Daoy (cell line): Measurements from ENCODE around the gene SRSF11. TPM values are rescaled to one million over a fixed set of nuclear protein-coding genes. Genes with fewer than 3 reads are reported as not detected.

ENCODE experiments used
- DNase-seq: peaks from one replicate; pipeline ENCODE4 v3.0.0-alpha.2; 2015; ENCODE audit warnings: low read depth
- total RNA-seq: library from RNA; depleted of rRNA; stranded (reverse); fragments of >200 nt; shearing (Covaris generic); gene quantifications from 2 replicates; pipeline ENCODE4 v1.2.3, GENCODE V29; 2014

The SRSF11 gene
- total RNA-seq, 1 experiment from 2014 or later, result 100 TPM

DNA sequence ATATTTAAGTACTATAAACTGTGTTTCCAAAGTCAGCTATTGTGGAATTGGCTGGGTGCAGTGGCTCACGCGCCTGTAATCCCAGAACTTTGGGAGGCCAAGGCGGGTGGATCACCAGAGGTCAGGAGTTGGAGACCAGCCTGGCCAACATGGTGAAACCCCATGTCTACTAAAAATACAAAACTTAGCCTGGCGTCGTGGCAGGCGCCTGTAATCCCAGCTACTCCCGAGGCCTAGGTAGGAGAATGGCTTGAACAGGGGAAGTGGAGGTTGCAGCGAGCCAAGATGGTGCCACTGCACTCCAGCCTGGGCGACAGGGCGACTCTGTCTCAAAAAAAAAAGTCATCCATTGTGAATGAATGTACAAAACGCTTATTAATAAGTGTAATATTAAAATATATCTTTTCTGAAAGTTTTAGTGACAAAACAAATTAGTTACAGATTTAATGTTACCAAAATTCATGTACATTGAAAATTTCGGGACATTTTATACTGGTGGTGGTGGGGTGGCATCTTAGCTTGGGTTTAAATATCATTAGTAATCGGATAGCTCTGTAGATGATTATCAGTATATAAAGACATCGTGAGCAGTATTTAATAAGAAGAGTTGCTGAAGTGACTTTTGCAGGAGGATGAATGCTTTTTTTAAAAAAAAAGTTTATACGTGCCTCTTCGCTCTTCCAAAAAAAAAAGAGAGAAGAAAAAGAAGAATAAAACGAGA is 503 bp upstream of the SRSF11 start:
- no peak for DNase-seq

DNA sequence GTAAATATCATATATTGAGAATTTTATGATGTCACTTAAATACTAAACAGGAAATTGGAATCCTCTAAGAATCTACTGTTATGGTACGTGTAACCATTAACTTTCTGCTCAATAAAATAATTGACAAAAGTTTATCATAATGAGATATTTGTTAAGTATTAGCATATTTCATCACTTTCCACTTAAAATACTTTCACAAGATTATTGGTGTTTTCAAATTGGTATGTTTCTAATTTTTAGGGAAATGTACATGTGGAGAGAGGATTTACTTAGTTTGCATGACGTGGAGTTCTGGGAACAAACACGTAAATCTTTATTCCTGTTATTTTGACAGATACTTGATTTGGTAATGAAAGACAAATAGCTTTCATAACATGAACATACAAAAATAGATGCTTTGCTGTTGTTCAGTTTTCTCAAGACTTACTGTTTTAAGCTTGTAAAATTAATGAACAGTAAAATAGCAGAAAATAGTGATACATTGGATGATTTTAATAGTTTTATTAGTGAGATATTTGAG is 1.6 kb downstream of the SRSF11 start:
- DNase-seq, result no peak

- DNase-seq, result no peak
Measured at GRCh38 chr1:70224954-70225353, 3.8 kb downstream of the SRSF11 start.

DNA sequence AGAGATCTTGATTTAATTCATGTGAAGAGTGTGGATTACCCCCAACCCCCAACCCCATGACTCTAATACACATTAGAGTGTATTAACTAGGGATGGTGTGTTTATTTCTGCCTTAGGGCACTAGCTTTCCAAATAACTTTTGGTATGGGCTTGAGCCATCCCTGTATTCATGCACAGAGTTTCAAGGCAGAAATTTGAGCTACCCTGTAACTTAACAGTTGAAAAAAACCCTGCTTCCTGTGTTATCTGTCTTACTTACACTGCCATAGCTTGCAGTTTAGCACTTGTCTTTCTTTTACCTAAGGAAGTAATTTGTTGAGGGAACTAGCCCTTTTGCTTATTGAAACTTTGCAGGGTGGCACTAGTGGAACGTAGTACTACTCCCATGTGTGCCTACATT is 6.3 kb downstream of the SRSF11 start:
- DNase-seq, result no peak

- no peak for DNase-seq
Measured at GRCh38 chr1:70228670-70229069, 7.5 kb downstream of the SRSF11 start.

DNA sequence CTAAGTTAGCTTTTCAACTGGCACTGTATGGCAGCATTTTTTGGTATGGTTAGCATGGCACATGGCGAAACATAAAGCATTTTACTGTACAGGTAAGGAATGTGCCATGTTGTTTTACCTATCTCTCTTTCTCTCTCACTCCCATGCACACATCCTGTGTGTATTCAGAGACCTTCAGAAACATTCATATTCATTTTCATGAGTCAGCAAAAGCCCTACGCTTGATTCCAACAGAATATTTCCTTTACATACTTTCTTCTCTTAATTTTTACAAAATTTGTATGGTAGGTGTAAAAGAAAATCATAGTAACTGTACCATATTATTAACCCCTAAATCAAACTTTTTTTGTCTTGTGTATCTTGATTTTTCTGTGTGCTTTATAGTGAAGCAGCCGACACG is 10.3 kb downstream of the SRSF11 start:
- DNase-seq, result no peak

DNA sequence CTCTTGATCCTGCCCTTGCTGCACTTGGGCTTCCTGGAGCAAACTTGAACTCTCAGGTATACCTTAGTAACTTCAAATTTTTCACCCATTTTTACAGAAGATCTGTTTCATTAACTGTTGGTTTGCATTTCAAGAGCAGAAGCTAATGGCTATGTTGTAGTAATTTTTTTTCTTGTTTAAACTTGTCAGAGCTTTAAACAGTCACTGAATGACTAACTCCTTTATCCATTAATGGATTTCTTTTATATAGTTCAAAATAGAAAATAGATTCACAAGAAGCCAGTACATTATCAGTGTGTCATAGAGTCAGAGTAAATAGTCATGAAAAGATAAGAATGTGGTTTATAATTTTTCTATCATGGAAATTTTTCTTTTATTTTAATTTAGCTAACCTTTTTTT is 13.6 kb downstream of the SRSF11 start:
- no peak for DNase-seq

- DNase-seq, result no peak
Measured at GRCh38 chr1:70239940-70240339, 18.8 kb downstream of the SRSF11 start.

DNA sequence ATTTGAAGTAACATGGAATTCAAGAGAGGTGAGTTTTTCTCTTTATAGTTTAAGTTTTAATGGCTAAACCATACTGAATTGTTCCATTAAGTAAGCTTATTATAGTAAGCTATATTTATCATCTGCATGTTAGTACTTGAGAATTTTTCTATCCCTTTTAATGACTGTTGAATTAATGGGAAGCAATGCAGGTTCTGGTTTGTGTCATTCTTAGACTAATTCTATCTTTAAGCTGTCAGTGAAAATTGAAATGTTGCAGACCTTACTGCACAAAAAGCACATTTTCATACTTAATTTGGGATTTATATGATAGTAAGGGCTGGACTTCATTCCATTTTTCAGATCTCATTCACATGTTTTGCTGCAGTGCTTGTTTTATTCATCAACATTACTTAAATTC is 25.9 kb downstream of the SRSF11 start:
- no peak for DNase-seq

GRCh38 chr1:70247768-70248167 is 26.6 kb downstream of the SRSF11 start:
- no peak for DNase-seq

- no peak for DNase-seq
Measured at GRCh38 chr1:70248729-70249128, 27.5 kb downstream of the SRSF11 start.

DNA sequence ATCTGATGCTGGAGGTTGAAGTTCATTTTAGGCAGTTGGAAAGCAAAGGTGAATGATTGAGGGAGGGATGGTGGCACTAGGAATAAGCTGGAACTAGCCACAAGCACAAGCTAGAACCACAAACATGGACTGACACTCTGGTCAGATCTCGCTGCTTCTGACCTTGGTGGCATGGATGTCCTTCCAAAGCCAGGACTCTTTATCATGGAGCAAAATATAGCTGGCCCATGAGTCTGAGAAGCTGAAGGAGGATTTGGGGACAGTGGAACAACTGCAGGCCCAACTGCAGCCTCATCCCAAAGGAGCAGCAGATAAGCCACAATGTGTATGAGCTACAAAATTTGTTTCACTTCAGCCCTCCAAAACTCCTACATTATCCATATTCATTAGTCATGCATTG is 35.5 kb downstream of the SRSF11 start:
- DNase-seq, result no peak

DNA sequence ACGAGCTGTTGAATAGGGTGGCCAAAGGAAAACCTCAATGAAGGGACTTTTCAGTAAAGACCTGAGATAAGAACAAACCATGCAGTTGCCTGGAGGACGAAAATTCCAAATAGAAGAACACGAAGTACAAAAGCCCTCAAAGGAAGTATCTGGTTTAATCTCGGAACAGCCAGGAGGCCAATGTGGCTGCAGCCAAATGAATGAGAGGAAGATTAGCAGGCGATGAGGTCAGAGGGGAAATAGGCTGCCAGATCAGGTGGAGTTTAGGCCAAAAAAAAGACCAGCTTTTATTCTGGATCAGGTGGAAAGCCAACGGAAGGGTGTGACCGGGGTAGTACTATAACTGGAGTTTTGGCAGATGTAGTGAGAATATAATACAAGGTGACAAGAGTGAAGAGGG is 43.7 kb downstream of the SRSF11 start:
- DNase-seq, result no peak

- DNase-seq, result no peak
Measured at GRCh38 chr1:70265946-70266345, 44.8 kb downstream of the SRSF11 start.

DNA sequence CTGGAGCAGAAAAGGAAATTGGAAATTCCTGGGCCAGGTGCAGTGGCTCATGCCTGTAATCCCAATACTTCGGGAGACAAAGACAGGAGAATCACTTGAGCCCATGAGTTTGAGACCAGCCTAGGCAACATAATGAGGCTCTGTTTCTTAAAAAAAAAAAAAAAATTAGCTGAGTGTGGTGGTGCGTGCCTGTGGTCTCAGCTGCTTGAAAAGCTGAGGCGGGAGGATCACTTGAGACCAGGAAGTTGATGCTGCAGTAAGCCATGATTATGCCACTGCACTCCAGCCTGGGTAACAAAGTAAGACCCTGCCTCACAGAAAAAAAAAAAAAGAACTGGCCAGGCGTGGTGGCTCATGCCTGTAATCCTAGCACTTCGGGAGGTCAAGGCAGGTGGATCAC is 56.7 kb downstream of the SRSF11 start:
- DNase-seq, result no peak

DNA sequence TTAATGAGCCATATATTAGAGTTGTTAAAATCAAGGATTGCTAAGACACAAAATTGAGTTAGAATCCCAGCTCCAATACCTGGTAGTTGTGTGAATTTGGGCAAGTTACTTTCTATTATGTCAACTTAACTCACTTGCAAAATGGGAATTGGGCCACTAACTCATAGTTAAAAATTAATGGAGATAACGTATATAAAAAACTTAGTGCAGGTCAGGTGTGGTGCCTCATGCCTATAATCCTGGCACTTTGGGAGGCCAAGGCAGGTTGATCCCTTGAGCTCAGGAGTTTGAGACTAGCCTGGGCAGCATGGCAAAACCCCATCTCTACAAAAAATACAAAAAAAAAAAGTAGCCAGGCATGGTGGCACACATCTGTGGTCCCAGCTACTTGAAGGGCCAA is 57.5 kb downstream of the SRSF11 start:
- DNase-seq, result no peak

DNA sequence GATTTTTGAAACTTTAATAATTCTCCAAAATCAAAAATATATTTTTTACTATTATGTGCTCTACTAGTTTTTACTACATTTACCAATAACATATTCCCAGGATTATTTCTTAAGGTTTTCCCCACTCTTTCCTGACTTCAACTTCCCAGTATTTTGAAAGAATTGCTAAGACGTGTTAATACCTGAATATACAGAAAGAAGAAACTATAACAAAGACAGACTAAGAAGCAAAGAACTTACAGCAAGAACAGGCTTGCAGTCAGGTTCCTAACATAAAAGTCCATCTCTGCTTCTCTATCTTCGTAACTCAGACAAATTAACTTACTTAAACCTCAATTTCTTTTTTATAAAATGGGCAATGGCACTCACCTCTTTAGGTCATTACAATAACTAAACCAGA is 63.2 kb downstream of the SRSF11 start:
- no peak for DNase-seq

- DNase-seq, result no peak
Measured at GRCh38 chr1:70286453-70286852, 65.3 kb downstream of the SRSF11 start.

DNA sequence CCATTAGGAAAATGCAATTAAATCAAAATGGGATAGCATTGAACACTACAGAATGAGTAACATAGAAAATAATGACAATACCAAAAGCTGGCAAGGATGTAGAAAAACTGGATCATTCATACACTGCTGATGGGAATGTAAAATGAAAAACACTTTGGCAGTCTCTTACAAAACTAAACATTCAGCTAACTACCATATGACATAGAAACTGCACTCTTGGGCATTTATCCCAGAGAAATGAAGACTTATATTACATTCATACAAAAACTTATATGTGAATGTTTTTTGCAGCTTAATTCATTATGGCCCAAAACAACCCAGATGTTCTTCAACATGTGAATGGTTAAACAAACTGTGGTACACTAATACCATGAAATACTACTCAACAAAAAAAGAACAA is 67.0 kb downstream of the SRSF11 start:
- DNase-seq, result no peak

- DNase-seq, result no peak
Measured at GRCh38 chr1:70290218-70290617, 69.0 kb downstream of the SRSF11 start.

DNA sequence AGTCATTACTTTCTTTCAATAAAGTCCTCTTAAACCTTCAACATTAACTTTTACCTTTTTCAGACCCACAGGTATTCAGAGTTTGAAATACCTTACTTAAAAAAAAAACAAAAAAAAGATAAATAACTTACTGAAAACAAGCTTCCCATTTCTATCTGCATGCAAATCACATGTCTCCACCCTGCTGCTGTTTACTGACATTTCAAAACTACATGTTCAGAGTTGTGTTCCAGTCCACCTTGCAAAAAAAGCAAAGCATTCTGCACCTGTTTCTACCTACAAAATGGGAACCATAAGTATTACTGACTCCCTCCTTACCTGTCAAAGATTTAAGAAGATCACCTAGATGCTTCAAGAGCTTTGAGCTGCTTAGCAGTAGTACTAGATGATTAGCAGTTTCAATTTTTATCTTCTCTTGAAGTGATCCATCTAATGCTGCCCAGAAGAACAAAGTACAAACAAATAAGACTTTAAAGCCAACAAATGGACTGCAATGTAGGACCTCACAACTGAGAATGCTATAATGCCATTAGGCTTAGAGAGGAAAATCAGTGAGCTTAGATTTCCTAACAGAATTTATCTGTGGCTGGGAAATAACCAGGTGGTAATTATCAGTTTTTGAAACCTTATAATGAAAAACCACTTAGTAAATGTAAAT is 72.1 kb downstream of the SRSF11 start:
- no peak for DNase-seq

- no peak for DNase-seq
Measured at GRCh38 chr1:70295749-70296148, 74.6 kb downstream of the SRSF11 start.

DNA sequence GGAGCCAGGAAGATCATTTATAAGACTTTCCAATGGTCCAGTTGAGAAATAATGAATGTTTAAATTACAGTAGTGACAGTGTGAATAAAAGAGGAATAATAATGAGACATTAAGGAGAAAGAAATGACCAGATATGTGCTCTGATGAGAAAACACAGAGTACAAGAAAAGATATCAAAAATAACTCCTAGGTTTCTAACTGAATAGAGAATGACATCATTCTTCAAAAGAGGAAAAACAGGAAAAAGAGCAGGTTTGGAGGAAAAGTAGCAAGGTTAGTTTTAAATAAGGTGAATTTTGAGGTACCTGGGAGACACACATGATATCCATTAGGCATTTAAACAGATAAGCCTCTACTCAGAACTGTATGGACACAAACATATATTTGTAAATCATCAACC is 78.3 kb downstream of the SRSF11 start:
- no peak for DNase-seq
